Upper lobe of left lung (tissue), 6 donors: ENCODE measurements around the gene SPRED2. TPM values are rescaled to one million over a fixed set of nuclear protein-coding genes. Genes with fewer than 3 reads are reported as not detected.

ENCODE experiments used
- ATAC-seq, 2 donors: fragments of 200-7000 bp; cut with Tn5 transposase; one replicate each; pipeline ENCODE4 v1.9.1; 2022; ENCODE audit warnings: mild to moderate bottlenecking in 2 of 2, moderate library complexity in 2 of 2; ENCODE audit not compliant: low FRiP score in 2 of 2
- DNase-seq, 2 donors: peaks; one replicate each; pipeline ENCODE4 v3.0.0-alpha.2; 2019 to 2020
- H3K27ac ChIP-seq, 4 donors: fragments of 200-600 bp; sonication (generic); one replicate each; pipeline ENCODE4 v1.5.1; 2016 to 2019
- H3K27me3 ChIP-seq, 4 donors: fragments of 200-600 bp; sonication (generic); one replicate each; pipeline ENCODE4 v1.5.1; 2017 to 2019
- H3K36me3 ChIP-seq, 4 donors: fragments of 200-600 bp; sonication (generic); one replicate each; pipeline ENCODE4 v1.5.1; 2016 to 2019
- H3K4me1 ChIP-seq, 4 donors: fragments of 200-600 bp; sonication (generic); one replicate each; pipeline ENCODE4 v1.5.1; 2018 to 2019
- H3K4me3 ChIP-seq, 4 donors: fragments of 200-600 bp; sonication (generic); one replicate each; pipeline ENCODE4 v1.5.1; 2017 to 2019; ENCODE audit warnings: mild to moderate bottlenecking in 2 of 4, moderate library complexity in 1 of 4
- H3K9me3 ChIP-seq, 4 donors: fragments of 200-600 bp; sonication (generic); one replicate each; pipeline ENCODE4 v1.5.1; 2018 to 2019
- CTCF ChIP-seq, 6 experiments: fragments of 450-650 bp in 4 of 6; fragments of 200-600 bp in 2 of 6; sonication (generic) in 2 of 6; IDR thresholded peaks; one replicate each; pipeline ENCODE4 v1.5.1; 2016 to 2019; ENCODE audit warnings: antibody characterized with exemption in 6 of 6
- EP300 ChIP-seq, 4 donors: sonication (generic); formaldehyde crosslinking; IDR thresholded peaks; one replicate each; pipeline ENCODE4 v1.5.1; 2017; ENCODE audit warnings: antibody characterized with exemption in 4 of 4, control low read depth in 2 of 4
- POLR2A ChIP-seq, 4 donors: fragments of 450-650 bp; IDR thresholded peaks; one replicate each; pipeline ENCODE4 v1.5.1; 2016 to 2017; ENCODE audit warnings: antibody characterized with exemption in 4 of 4, mild to moderate bottlenecking in 2 of 4
- POLR2AphosphoS5 ChIP-seq, 2 donors: sonication (generic); formaldehyde crosslinking; IDR thresholded peaks; one replicate each; pipeline ENCODE4 v1.5.1; 2017; ENCODE audit warnings: antibody characterized with exemption in 2 of 2
- WGBS, 2 donors: methylation state at CpG; one replicate each; pipeline ENCODE4 v1.1.5; 2017 to 2018; 5-methylcytosine and 5-hydroxymethylcytosine counted together
- total RNA-seq, 6 donors: library from RNA; depleted of rRNA in 4 of 6; stranded (reverse); fragments of >200 nt in 4 of 6; gene quantifications; one replicate each; pipeline versions ENCODE4 v1.1.0 to v1.2.1, GENCODE V29; 2016 to 2021
- donor health status: DM: no; HTN: no; CAD: no; lungs with moderate emphysema.
- donor health status: DM: no; HTN: yes; CAD: no; lungs with severe emphysema.

SPRED2 gene
- total RNA-seq, 6 donors from 2014 or later = 15.7 to 53.0 (median 38.1) TPM

DNA sequence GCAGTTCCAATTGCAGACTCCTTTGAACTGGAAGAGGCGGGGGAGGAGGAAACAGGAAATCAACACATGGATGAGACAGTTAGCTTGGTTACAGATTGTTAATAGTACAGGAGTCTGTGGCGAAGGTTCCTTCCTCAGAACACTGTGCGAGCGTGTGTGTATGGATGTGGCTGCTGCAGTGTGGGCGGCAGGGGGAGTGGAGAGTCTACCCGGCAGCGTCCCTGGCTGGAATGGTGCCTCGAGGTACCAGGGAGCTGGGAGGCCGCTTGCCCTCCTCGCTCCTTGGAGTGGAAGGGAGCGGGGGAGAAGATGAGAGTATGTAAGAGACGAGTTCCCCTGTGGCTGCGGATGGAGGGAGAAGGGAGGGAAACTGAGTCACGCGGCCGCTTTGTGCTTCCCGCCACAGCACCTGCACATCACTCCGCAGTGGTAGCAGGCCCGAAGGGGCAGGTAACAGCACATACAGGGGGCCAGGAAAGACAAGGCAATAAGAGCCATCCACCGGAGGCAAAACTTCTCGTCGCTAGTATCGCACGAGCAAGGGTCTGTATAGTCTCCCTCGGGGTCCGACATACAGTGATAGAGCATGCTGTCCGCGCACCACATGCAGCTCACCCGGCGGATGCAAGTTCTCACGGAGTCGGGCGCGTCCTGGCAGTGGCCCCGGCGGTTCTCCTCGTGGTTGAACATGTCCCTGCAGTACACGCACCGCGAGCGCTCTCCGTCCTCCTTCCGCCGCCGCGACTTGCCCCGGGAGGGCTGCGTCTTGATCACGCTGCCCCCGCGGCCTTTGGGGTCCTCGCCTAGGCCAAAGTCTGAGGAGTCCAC lies 119.1 kb downstream of the SPRED2 start:
- TF ChIP-seq CTCF (IDR thresholded peaks at IDR 0.05) = peak in 2 of 6 experiments; percentile 22 to 29
- TF ChIP-seq POLR2AphosphoS5 (IDR thresholded peaks at IDR 0.05) = peak; percentile 45 to 49
- no peak for TF ChIP-seq POLR2A (IDR thresholded peaks at IDR 0.05)
- TF ChIP-seq EP300 (IDR thresholded peaks at IDR 0.05) = no peak
- peak in 1 of 2 donors; percentile 11 for ATAC-seq
- H3K27me3 ChIP-seq = no peaks in the 10 kb centered on the region

DNA sequence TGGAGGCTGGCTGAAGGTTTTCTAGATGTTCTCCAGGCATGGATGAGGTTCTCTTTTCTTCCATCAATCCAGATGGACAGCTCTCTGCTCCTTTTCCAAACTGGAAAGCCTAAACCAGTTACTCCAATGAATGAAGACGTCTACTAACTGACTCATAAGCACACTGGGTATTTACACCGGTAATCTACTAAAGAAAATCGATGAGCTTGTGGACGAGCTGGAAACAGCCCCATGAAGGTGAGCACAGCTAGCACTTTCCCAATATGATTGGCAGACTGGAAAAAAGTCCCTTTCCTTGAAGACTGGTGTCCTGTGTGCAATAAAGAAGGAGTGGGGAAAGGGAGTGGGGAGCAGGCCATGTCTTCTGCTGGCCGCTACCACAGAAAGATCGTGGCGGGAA lies 120.8 kb downstream of the SPRED2 start:
- WGBS, 2 donors = 92 to 97% methylated on average over 7 of the region's 7 CpGs

More for the DNA sequence above, 119.1 kb downstream of the SPRED2 start:
- peaks cover 13 to 26% (median 21%) of the 10 kb centered on the region in 4 donors for H3K4me1 ChIP-seq
- peaks cover 5 to 42% (median 13%) of the 10 kb centered on the region in 4 donors for H3K36me3 ChIP-seq
- DNase-seq = peak in 1 of 2 donors; percentile 86
- H3K27ac ChIP-seq = peak overlapping the region in 1 of 4 donors; percentile 35
- no peaks in the 10 kb centered on the region for H3K9me3 ChIP-seq
- WGBS, 2 donors = 91 to 92% methylated on average over 48 to 52 of the region's 52 CpGs
- H3K4me3 ChIP-seq = no peak overlapping the region

DNA sequence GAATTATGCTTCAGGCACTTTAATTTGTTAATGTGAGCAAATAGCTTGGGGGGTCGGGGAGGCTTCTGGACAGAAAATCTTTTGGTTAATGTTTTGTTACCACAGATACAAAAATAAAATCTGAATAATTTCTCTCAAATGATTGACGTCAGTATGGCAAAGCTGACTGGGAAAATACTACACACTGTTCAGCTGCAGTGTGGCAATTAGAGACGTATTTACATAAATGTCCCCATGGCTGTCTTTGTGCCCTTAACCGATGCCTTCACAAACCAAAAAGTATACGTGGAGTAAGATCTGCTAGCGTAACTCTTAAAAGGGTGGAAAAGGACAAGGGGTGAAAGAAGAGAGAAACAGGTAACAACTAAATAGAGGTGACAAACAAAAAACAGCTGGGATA lies 121.3 kb downstream of the SPRED2 start:
- DNase-seq = no peak

More for the DNA sequence above, 120.8 kb downstream of the SPRED2 start:
- Histone ChIP-seq H3K27me3 (no peaks in the 10 kb centered on the region), H3K9me3 (no peaks in the 10 kb centered on the region), H3K4me1 (peaks cover 13 to 26% (median 21%) of the 10 kb centered on the region in 4 donors), H3K4me3 (no peak overlapping the region), H3K27ac (peak overlapping the region; percentile 36 to 89 (median 71)), H3K36me3 (peaks cover 5 to 44% (median 13%) of the 10 kb centered on the region in 4 donors)
- ATAC-seq (no peak), DNase-seq (no peak)
- no peak for TF ChIP-seq POLR2AphosphoS5 (IDR thresholded peaks at IDR 0.05)
- no peak for TF ChIP-seq CTCF (IDR thresholded peaks at IDR 0.05)
- no peak for TF ChIP-seq POLR2A (IDR thresholded peaks at IDR 0.05)
- TF ChIP-seq EP300 (IDR thresholded peaks at IDR 0.05) = no peak

GRCh38 chr2:65309699-65310098 lies 122.7 kb downstream of the SPRED2 start:
- Histone ChIP-seq H3K27me3 (no peaks in the 10 kb centered on the region), H3K36me3 (peaks cover 5 to 33% (median 13%) of the 10 kb centered on the region in 4 donors), H3K27ac (peak overlapping the region; percentile 70 to 89 (median 78)), H3K4me3 (no peak overlapping the region), H3K9me3 (no peaks in the 10 kb centered on the region), H3K4me1 (peaks cover 13 to 26% (median 21%) of the 10 kb centered on the region in 4 donors)
- ATAC-seq (peak; percentile 26 to 69), DNase-seq (peak in 1 of 2 donors; percentile 78)
- 66 to 75% methylated on average over 8 of the region's 8 CpGs for WGBS, 2 donors
- no peak for TF ChIP-seq POLR2A (IDR thresholded peaks at IDR 0.05)
- TF ChIP-seq CTCF (IDR thresholded peaks at IDR 0.05) = peak in 2 of 6 experiments; percentile 13 to 35
- TF ChIP-seq POLR2AphosphoS5 (IDR thresholded peaks at IDR 0.05) = peak in 1 of 2 donors; percentile 15
- TF ChIP-seq EP300 (IDR thresholded peaks at IDR 0.05) = no peak

More for the DNA sequence above, 121.3 kb downstream of the SPRED2 start:
- Histone ChIP-seq H3K27me3 (no peaks in the 10 kb centered on the region), H3K4me3 (no peak overlapping the region), H3K27ac (peak overlapping the region; percentile 36 to 89 (median 71)), H3K36me3 (peaks cover 5 to 39% (median 13%) of the 10 kb centered on the region in 4 donors), H3K4me1 (peaks cover 13 to 26% (median 21%) of the 10 kb centered on the region in 4 donors), H3K9me3 (no peaks in the 10 kb centered on the region)
- TF ChIP-seq EP300 (IDR thresholded peaks at IDR 0.05) (no peak), POLR2A (IDR thresholded peaks at IDR 0.05) (no peak), POLR2AphosphoS5 (IDR thresholded peaks at IDR 0.05) (no peak), CTCF (IDR thresholded peaks at IDR 0.05) (no peak)
- ATAC-seq = no peak
- WGBS, 2 donors = 75 to 81% methylated on average over 6 of the region's 6 CpGs
